ENCODE results near the gene UBQLN3. TPM values are rescaled to one million over a fixed set of nuclear protein-coding genes. Genes with fewer than 3 reads are reported as not detected.

Gene UBQLN3
- not detected for polyA plus RNA-seq (2013, experiment 1 of 4)
- polyA plus RNA-seq (2013, experiment 2 of 4): not detected
- not detected for polyA plus RNA-seq (2013, experiment 3 of 4)
- not detected for polyA plus RNA-seq (2013, experiment 4 of 4)

DNA sequence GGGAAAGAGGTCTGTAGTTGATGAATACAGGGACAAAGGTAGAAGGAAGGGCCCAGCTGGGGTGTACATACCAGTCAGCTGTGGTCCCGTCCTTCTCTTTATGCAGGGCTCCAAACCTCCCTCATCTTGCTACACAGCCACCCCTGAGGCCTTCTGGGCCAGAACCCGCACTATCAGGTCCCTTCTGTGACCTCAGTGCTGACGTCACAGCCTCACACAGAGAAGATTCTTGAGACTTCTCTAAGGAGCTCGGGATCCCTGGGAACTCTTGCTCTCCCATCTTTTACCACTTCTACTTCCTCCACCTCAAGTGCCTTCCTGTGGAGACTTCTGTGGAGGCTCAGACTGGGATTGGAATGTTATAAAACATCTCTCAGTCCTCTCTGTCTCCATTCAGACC is at the start of gene UBQLN3:
Gene UBQLN3 (minus strand): TSS at position 155 of the 400 bp plus-strand sequence. CDS start 399 bp downstream, outside the sequence.
- Histone ChIP-seq H3K4me1 (ENCODE audit: control insufficient read depth, insufficient read depth, low read length) (no peaks in the 10 kb centered on the region), H3K27ac (ENCODE audit: insufficient read depth, low read depth, low read length, poor library complexity, severe bottlenecking) (no peak within 1 kb of the TSS), H3K36me3 (ENCODE audit: control insufficient read depth, insufficient read depth, low read length) (no peaks in the 10 kb centered on the region), H3K9me3 (ENCODE audit: control insufficient read depth, low read length) (no peaks in the 10 kb centered on the region), H3K27me3 (ENCODE audit: control insufficient read depth, insufficient read depth, low read length, poor library complexity, severe bottlenecking) (no peaks in the 10 kb centered on the region), H3K4me3 (ENCODE audit: insufficient read depth, low read depth, low read length) (no peak within 1 kb of the TSS)
- 92 to 94% methylated on average over 4 of the region's 4 CpGs for WGBS, 2 experiments

DNA sequence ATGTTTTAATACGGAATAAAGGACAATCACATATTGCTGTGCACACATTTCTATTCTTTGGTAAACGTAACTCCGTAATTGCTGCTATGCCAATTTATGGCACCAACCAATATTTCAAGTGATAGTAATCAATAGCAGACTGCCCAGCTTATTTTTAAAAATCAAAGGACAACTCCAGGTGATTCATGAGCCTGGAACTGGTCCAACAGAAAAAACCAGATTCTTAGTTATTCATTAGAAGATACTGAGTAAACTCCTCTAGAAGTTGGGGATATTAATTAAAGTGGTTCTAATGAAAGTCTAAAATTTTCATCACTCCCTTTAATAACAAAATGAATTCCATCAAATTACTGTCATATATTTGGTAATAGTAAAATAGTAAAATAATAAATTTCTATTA is 48.0 kb upstream of the UBQLN3 start:
- no peak overlapping the region for H3K4me3 ChIP-seq (ENCODE audit: insufficient read depth, low read depth, low read length)
- H3K9me3 ChIP-seq (ENCODE audit: control insufficient read depth, low read length): no peaks in the 10 kb centered on the region
- H3K4me1 ChIP-seq (ENCODE audit: control insufficient read depth, insufficient read depth, low read length): no peaks in the 10 kb centered on the region
- WGBS, 2 experiments: 69 to 72% methylated on average over 2 to 3 of the region's 3 CpGs
- H3K27me3 ChIP-seq (ENCODE audit: control insufficient read depth, insufficient read depth, low read length, poor library complexity, severe bottlenecking): no peaks in the 10 kb centered on the region
- H3K36me3 ChIP-seq (ENCODE audit: control insufficient read depth, insufficient read depth, low read length): no peaks in the 10 kb centered on the region
- H3K27ac ChIP-seq (ENCODE audit: insufficient read depth, low read depth, low read length, poor library complexity, severe bottlenecking): no peak overlapping the region

DNA sequence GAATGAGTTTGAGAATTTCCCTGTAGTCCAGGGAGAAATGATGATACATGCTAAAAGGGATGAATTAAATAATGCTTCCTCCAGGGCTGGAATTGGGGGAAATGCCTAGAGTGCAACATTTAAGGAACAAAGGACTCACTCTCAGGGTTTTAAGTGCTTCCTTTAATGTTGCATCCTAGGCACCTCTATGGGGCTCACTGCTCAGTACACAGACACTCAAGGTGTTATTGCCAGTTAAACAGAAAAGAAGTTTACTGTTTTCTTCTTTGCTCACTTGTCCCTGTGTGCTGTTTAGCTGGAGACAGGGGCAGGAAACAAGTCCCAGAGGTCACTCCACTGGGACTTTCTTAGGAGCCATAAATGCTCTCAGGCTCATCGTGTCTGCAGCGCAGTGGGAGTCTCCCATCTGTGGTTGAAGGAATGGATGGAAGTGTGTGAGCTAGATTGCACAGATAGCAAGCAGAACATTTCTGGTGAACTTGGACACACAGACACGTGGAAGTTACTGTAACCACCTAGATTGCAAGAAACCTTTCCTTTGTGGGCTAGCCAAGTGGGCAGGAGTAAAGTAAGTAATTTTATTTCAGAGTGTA is 46.9 kb upstream of the UBQLN3 start:
- H3K9me3 ChIP-seq (ENCODE audit: control insufficient read depth, low read length): no peaks in the 10 kb centered on the region
- 83% methylated on average over 3 of the region's 3 CpGs for WGBS, 2 experiments
- H3K36me3 ChIP-seq (ENCODE audit: control insufficient read depth, insufficient read depth, low read length): no peaks in the 10 kb centered on the region
- no peaks in the 10 kb centered on the region for H3K27me3 ChIP-seq (ENCODE audit: control insufficient read depth, insufficient read depth, low read length, poor library complexity, severe bottlenecking)
- H3K27ac ChIP-seq (ENCODE audit: insufficient read depth, low read depth, low read length, poor library complexity, severe bottlenecking): no peak overlapping the region
- no peaks in the 10 kb centered on the region for H3K4me1 ChIP-seq (ENCODE audit: control insufficient read depth, insufficient read depth, low read length)
- H3K4me3 ChIP-seq (ENCODE audit: insufficient read depth, low read depth, low read length): no peak overlapping the region

DNA sequence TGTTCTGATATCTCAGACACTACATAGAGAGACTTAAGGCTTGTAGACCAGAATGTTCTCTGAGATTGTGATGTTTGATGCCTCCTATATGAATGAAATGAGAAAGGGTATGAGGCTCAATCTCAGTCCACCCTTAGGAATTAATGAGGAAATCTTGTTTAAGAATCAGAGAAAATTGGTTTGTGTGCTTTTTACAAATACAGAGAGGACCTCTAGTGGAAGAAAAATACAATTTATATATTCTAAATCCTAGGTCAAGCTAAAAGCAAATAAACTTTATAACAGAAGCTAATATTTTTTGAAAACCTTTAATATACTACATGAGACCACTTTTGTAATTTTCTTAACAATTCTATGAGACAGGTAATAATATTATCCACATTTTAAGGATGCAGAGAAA is 43.6 kb upstream of the UBQLN3 start:
- H3K4me3 ChIP-seq (ENCODE audit: insufficient read depth, low read depth, low read length): no peak overlapping the region
- H3K27me3 ChIP-seq (ENCODE audit: control insufficient read depth, insufficient read depth, low read length, poor library complexity, severe bottlenecking): no peaks in the 10 kb centered on the region
- no peaks in the 10 kb centered on the region for H3K4me1 ChIP-seq (ENCODE audit: control insufficient read depth, insufficient read depth, low read length)
- H3K36me3 ChIP-seq (ENCODE audit: control insufficient read depth, insufficient read depth, low read length): no peaks in the 10 kb centered on the region
- no peak overlapping the region for H3K27ac ChIP-seq (ENCODE audit: insufficient read depth, low read depth, low read length, poor library complexity, severe bottlenecking)
- no peaks in the 10 kb centered on the region for H3K9me3 ChIP-seq (ENCODE audit: control insufficient read depth, low read length)

DNA sequence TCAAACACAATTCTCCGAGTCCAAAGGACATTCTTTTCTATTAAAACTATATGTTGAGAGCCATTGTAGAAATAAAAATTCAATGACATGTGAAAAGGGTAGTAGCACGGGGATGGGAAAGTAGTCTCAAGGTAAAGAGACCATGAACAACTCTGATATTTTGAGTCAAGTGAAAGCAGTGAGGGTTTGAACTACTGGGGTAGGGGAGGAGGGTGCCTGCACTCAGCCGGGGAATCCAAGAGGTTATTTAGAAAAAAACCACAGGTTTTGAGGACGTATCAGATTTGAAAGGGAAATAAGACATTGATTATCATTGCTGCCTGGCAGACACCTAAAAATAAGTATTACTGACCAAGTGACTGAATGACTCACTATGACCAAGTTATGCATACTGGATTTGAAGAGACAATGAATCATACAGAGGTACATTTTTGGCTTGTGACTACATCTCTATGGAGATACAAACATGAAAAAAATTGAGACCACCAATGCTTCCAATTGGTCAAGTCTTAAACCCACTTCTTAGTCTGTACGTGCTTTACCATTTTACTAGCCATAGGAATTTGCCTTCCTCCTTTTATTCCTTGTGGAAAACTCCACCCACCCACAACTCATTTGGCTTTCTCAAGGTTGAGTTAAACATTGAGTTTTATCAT is 40.8 kb upstream of the UBQLN3 start:
- H3K4me1 ChIP-seq (ENCODE audit: control insufficient read depth, insufficient read depth, low read length): no peaks in the 10 kb centered on the region
- H3K9me3 ChIP-seq (ENCODE audit: control insufficient read depth, low read length): no peaks in the 10 kb centered on the region
- no peak overlapping the region for H3K4me3 ChIP-seq (ENCODE audit: insufficient read depth, low read depth, low read length)
- H3K36me3 ChIP-seq (ENCODE audit: control insufficient read depth, insufficient read depth, low read length): no peaks in the 10 kb centered on the region
- no peak overlapping the region for H3K27ac ChIP-seq (ENCODE audit: insufficient read depth, low read depth, low read length, poor library complexity, severe bottlenecking)
- WGBS, 2 experiments: 78 to 87% methylated on average over 4 to 5 of the region's 5 CpGs
- no peaks in the 10 kb centered on the region for H3K27me3 ChIP-seq (ENCODE audit: control insufficient read depth, insufficient read depth, low read length, poor library complexity, severe bottlenecking)

DNA sequence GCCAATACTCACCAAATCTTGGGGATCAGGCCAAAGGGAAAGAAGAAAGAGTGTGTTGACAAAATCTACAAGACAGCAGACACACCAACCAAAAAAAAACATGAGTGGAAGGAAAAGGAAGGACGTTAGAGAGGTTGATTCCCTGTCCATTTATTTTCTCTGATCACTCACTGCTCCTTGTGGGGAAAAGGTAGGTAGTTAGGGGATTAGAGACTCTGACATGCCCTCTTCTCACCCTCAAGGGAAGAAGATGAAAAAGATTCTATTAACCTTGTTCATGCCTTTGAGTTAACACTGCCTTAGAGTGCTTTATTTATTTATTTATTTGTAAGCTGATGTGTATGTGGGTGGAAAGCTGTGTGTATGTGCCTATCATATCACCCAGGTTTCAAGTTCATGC is 38.7 kb upstream of the UBQLN3 start, which contains the start of gene OR52H1:
Gene OR52H1 (minus strand): TSS at position 101 of the 400 bp plus-strand sequence. CDS start 3,035 bp downstream, outside the sequence.
- H3K4me3 ChIP-seq (ENCODE audit: insufficient read depth, low read depth, low read length): no peak within 1 kb of the TSS
- no peaks in the 10 kb centered on the region for H3K36me3 ChIP-seq (ENCODE audit: control insufficient read depth, insufficient read depth, low read length)
- WGBS, 2 experiments: 80% methylated on average over 1 of the region's 1 CpG; no CpG with 5 or more reads in 1 of the 2 experiments
- H3K27me3 ChIP-seq (ENCODE audit: control insufficient read depth, insufficient read depth, low read length, poor library complexity, severe bottlenecking): no peaks in the 10 kb centered on the region
- no peak within 1 kb of the TSS for H3K27ac ChIP-seq (ENCODE audit: insufficient read depth, low read depth, low read length, poor library complexity, severe bottlenecking)
- H3K4me1 ChIP-seq (ENCODE audit: control insufficient read depth, insufficient read depth, low read length): no peaks in the 10 kb centered on the region
- H3K9me3 ChIP-seq (ENCODE audit: control insufficient read depth, low read length): no peaks in the 10 kb centered on the region

DNA sequence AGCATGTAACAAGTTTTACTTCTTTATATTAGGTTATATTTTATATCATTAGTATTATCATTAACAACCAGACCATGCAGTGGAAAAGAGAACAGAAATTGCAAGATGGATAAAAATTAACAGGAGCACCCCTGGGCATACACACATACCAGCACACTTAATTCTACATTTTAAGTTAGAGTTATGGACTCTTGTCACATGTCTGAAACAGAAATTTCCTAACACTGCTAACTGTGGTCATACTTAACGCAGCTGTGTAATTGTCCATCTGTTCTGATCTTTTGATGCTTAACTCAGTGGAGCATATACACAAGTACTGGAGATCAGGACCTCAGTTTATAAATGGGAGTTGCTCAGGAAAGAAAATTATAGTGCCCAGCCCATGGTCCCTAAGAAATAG is 38.2 kb upstream of the UBQLN3 start:
- no peaks in the 10 kb centered on the region for H3K4me1 ChIP-seq (ENCODE audit: control insufficient read depth, insufficient read depth, low read length)
- H3K27me3 ChIP-seq (ENCODE audit: control insufficient read depth, insufficient read depth, low read length, poor library complexity, severe bottlenecking): no peaks in the 10 kb centered on the region
- WGBS, 2 experiments: 91 to 92% methylated on average over 1 of the region's 1 CpG
- no peak overlapping the region for H3K4me3 ChIP-seq (ENCODE audit: insufficient read depth, low read depth, low read length)
- no peaks in the 10 kb centered on the region for H3K9me3 ChIP-seq (ENCODE audit: control insufficient read depth, low read length)
- H3K27ac ChIP-seq (ENCODE audit: insufficient read depth, low read depth, low read length, poor library complexity, severe bottlenecking): no peak overlapping the region
- no peaks in the 10 kb centered on the region for H3K36me3 ChIP-seq (ENCODE audit: control insufficient read depth, insufficient read depth, low read length)

DNA sequence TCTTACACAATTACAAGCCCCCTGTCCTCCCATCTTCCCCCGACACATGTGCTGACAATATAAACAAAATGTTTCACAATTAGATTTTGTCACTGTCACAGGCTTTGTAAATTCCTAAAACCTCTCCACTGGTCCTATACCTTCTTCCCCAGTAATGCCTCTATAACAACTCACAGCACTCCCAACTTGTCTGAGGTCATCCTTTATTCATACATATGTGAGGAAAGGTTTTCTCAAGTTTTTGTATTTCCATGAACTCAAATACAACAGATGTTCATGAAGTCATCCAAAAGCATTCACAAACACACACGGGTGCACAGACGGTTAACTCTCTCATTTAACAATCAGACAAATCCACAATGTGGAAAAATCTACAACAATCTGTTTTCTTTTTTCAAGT is 36.7 kb upstream of the UBQLN3 start:
- Histone ChIP-seq H3K9me3 (ENCODE audit: control insufficient read depth, low read length) (no peaks in the 10 kb centered on the region), H3K27ac (ENCODE audit: insufficient read depth, low read depth, low read length, poor library complexity, severe bottlenecking) (no peak overlapping the region), H3K4me3 (ENCODE audit: insufficient read depth, low read depth, low read length) (no peak overlapping the region), H3K4me1 (ENCODE audit: control insufficient read depth, insufficient read depth, low read length) (no peaks in the 10 kb centered on the region), H3K27me3 (ENCODE audit: control insufficient read depth, insufficient read depth, low read length, poor library complexity, severe bottlenecking) (no peaks in the 10 kb centered on the region), H3K36me3 (ENCODE audit: control insufficient read depth, insufficient read depth, low read length) (no peaks in the 10 kb centered on the region)
- 92% methylated on average over 3 of the region's 3 CpGs for WGBS, 2 experiments

DNA sequence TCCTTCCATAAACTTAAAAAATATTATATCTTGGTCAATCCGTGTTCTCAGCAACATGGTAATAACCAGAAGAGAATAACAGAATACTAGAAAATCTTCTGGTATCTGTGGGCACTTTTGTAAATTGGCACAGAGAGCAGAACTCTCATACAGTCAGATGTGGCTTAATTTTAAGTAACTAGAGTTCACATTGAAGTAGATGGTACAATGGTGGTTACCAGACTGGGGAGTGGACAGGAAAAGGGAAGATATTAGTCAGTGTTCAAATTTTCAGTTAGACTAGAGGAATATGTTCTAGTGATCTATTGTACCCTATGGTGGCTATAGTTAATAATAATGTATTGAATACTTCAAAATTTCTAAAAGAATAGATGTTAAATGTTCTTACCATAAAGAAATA is 31.7 kb upstream of the UBQLN3 start:
- H3K36me3 ChIP-seq (ENCODE audit: control insufficient read depth, insufficient read depth, low read length): no peaks in the 10 kb centered on the region
- no peak overlapping the region for H3K27ac ChIP-seq (ENCODE audit: insufficient read depth, low read depth, low read length, poor library complexity, severe bottlenecking)
- H3K9me3 ChIP-seq (ENCODE audit: control insufficient read depth, low read length): no peaks in the 10 kb centered on the region
- WGBS, 2 experiments: 55% methylated on average over 1 of the region's 1 CpG; no CpG with 5 or more reads in 1 of the 2 experiments
- H3K27me3 ChIP-seq (ENCODE audit: control insufficient read depth, insufficient read depth, low read length, poor library complexity, severe bottlenecking): no peaks in the 10 kb centered on the region
- no peaks in the 10 kb centered on the region for H3K4me1 ChIP-seq (ENCODE audit: control insufficient read depth, insufficient read depth, low read length)
- H3K4me3 ChIP-seq (ENCODE audit: insufficient read depth, low read depth, low read length): no peak overlapping the region

DNA sequence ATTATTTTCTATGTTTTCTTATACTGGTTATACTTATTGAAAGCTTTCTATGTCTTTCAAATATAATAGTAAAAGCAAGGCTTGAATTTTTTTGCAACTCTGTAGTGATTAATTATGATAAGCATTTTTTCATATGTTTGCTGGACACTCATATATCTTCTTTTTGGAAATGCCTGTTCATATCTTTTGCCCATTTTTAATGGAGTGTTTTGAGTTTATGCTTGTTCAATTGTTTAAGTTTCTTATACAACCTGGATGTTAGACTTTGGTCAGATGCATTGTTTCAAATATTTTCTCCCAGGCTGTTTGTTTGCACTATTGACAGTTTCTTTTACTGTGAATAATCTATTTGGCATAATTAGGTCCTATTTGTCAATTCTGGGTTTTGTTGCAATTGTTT is 26.7 kb upstream of the UBQLN3 start:
- H3K4me1 ChIP-seq (ENCODE audit: control insufficient read depth, insufficient read depth, low read length): no peaks in the 10 kb centered on the region
- no peak overlapping the region for H3K27ac ChIP-seq (ENCODE audit: insufficient read depth, low read depth, low read length, poor library complexity, severe bottlenecking)
- H3K36me3 ChIP-seq (ENCODE audit: control insufficient read depth, insufficient read depth, low read length): no peaks in the 10 kb centered on the region
- H3K27me3 ChIP-seq (ENCODE audit: control insufficient read depth, insufficient read depth, low read length, poor library complexity, severe bottlenecking): no peaks in the 10 kb centered on the region
- H3K4me3 ChIP-seq (ENCODE audit: insufficient read depth, low read depth, low read length): no peak overlapping the region
- H3K9me3 ChIP-seq (ENCODE audit: control insufficient read depth, low read length): no peaks in the 10 kb centered on the region
